OCI-LY7 (cell line): Measurements from ENCODE around the gene PARD3.

Source experiments
- EZH2phosphoT487 ChIP-seq: fragments of 200-600 bp; sonication (generic); IDR thresholded peaks from 2 replicates; pipeline ENCODE4 v1.6.1; 2018; ENCODE audit warnings: low read depth, borderline replicate concordance, mild to moderate bottlenecking, mixed run types, antibody characterized with exemption, low read length, moderate library complexity, mixed read lengths
- TF ChIP-seq, protein P1 (sequence below): fragments of 200-600 bp; sonication (generic); conservative IDR thresholded peaks from 2 replicates; pipeline ENCODE4 v1.5.1; 2014; ENCODE audit warnings: mild to moderate bottlenecking, antibody characterized with exemption, low read length, moderate library complexity, mixed read lengths

DNA sequence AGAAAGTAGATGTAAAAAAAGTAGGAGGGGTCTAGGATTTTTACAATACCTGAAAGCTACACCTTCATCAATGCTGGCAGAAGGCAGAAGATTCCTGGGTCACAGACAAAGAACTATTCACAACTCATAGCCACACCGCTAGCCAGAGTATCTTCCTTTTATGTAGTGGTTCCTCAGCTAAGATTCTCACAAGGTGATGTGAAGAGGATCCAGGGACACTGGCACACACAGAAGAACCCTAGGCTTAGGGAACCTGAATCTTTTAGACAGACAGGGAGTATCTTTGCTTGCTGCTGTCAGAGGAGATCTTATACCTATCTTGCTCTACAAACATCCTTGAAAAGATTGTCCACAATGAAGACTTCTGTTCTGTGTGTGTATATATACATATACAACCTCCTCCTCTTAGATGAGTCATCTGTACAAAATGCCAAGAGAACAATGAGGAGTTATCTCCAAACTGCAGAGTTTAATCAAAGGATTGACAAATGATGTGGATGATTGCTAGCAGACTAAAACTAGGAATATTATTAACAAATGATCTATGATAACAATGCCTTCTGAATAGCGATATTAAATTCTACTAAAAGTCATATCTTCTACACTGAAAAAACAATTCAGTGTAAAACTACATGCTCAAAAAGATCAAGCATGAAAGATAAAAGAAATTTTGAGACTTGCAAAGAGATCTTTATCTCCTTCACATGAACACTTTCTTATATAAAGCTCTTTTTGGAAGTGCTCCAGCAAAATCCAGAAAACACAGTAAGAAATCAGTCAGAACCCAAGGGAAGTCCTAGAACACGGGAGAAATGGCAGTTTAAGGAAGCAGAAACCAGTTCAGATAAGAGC is 409.3 kb downstream of the PARD3 start:
- TF ChIP-seq, protein P1, sequence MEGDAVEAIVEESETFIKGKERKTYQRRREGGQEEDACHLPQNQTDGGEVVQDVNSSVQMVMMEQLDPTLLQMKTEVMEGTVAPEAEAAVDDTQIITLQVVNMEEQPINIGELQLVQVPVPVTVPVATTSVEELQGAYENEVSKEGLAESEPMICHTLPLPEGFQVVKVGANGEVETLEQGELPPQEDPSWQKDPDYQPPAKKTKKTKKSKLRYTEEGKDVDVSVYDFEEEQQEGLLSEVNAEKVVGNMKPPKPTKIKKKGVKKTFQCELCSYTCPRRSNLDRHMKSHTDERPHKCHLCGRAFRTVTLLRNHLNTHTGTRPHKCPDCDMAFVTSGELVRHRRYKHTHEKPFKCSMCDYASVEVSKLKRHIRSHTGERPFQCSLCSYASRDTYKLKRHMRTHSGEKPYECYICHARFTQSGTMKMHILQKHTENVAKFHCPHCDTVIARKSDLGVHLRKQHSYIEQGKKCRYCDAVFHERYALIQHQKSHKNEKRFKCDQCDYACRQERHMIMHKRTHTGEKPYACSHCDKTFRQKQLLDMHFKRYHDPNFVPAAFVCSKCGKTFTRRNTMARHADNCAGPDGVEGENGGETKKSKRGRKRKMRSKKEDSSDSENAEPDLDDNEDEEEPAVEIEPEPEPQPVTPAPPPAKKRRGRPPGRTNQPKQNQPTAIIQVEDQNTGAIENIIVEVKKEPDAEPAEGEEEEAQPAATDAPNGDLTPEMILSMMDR: no peak
- no peak for TF ChIP-seq EZH2phosphoT487
